NCI-H748 (cell line): ENCODE data around the gene TYW1.
"Not testable (repeated sequence)": the region's sequence is repeated elsewhere in the genome, so short reads cannot be mapped to it uniquely, and the experiment has no call there.

ENCODE experiments used
- DNase-seq: peaks from one replicate; lab custom pipeline; 2025; ENCODE audit not compliant: unreplicated experiment; lab: John Stamatoyannopoulos, UW

Gene TYW1

GRCh38 chr7:67233506-67233905, 236.9 kb downstream of the TYW1 start:
- not testable (repeated sequence) for DNase-seq

- not testable (repeated sequence) for DNase-seq
Observed at GRCh38 chr7:67236216-67236615, 239.6 kb downstream of the TYW1 start.

GRCh38 chr7:67242871-67243270, 246.2 kb downstream of the TYW1 start:
- not testable (repeated sequence) for DNase-seq

- DNase-seq, result not testable (repeated sequence)
Observed at GRCh38 chr7:67248364-67248763, 251.7 kb downstream of the TYW1 start.

- DNase-seq, result peak; percentile 8
Observed at GRCh38 chr7:67251986-67252558, 255.4 kb downstream of the TYW1 start.

- DNase-seq, result not testable (repeated sequence)
Observed at GRCh38 chr7:67255076-67255475, 258.4 kb downstream of the TYW1 start.

GRCh38 chr7:67257779-67258178, 261.1 kb downstream of the TYW1 start:
- peak; percentile 52 for DNase-seq

GRCh38 chr7:67259363-67259762, 262.7 kb downstream of the TYW1 start:
- DNase-seq, result not testable (repeated sequence)

- peak; percentile 20 for DNase-seq
Observed at GRCh38 chr7:67260166-67260586, 263.5 kb downstream of the TYW1 start.

GRCh38 chr7:67264000-67264399, 267.4 kb downstream of the TYW1 start:
- DNase-seq, result not testable (repeated sequence)

GRCh38 chr7:67266070-67266469, 269.4 kb downstream of the TYW1 start:
- DNase-seq, result not testable (repeated sequence)

GRCh38 chr7:67267914-67268313, 271.3 kb downstream of the TYW1 start:
- peak; percentile 42 for DNase-seq

- not testable (repeated sequence) for DNase-seq
Observed at GRCh38 chr7:67269916-67270315, 273.3 kb downstream of the TYW1 start.
